HG03457 (cell line): ENCODE data around the gene TMEM222.
"Not testable (repeated sequence)": the region's sequence is repeated elsewhere in the genome, so short reads cannot be mapped to it uniquely, and the experiment has no call there.

Experiments
- ATAC-seq: cut with Tn5 transposase; IDR thresholded peaks from one replicate; pipeline ENCODE4 v1.9.1; 2021; ENCODE audit warnings: moderate number of reproducible peaks; ENCODE audit not compliant: unreplicated experiment

TMEM222 gene, protein sequence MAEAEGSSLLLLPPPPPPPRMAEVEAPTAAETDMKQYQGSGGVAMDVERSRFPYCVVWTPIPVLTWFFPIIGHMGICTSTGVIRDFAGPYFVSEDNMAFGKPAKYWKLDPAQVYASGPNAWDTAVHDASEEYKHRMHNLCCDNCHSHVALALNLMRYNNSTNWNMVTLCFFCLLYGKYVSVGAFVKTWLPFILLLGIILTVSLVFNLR

DNA sequence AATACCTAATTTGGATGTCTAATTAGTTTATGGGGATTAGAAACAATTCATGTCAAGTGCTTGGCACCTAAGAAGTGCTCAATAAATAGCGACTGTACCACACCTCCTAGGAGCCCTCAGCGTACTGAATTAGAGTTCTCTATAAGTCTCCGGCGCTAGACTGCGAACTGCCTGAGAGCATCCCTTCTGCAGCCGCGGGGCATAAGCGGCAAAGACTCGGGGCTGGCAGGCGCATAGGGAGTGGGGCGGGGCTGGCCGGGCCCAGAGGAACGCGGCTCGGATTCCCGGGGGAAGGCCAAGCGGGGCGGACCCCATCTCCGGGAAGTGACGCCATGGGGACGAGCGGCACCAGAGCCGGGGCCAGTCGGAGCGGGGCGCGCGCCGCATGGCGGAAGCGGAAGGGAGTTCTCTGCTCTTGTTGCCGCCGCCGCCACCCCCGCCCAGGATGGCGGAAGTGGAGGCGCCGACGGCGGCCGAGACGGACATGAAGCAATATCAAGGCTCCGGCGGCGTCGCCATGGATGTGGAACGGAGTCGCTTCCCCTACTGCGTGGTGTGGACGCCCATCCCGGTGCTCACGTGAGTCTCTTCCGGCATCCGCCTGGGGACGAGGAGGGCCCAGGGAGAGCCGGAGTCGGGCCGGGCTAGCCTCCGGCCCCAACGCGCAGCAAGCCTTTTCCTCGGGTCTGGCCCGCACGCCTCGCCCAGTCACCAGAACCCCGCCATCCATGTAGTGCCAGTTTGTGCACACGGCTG lies at the start of gene TMEM222:
Gene TMEM222, plus strand, starts transcription at position 351 of the 756 bp plus-strand sequence. Its CDS starts 35 bp downstream, at position 386.
- peak; percentile 73 for ATAC-seq

DNA sequence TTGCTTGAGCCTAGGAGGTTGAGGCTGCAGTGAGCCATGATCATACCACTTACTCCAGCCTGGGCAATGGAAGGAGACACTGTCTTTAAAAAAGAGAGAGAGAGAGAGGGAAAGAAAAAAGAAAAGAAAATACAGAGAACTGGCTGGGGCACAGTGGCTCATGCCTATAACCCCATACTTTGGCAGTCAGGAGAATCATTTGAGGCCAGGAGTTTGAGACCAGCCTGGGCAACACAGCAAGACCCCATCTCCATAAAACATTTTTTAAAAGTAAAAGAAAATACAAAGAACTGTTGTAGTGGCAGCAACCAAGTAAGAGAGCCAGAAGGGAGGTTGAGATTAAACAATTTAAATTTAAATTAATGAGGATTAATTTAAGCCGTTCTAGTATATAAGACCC lies 47.8 kb upstream of the TMEM222 start:
- ATAC-seq, result no peak

DNA sequence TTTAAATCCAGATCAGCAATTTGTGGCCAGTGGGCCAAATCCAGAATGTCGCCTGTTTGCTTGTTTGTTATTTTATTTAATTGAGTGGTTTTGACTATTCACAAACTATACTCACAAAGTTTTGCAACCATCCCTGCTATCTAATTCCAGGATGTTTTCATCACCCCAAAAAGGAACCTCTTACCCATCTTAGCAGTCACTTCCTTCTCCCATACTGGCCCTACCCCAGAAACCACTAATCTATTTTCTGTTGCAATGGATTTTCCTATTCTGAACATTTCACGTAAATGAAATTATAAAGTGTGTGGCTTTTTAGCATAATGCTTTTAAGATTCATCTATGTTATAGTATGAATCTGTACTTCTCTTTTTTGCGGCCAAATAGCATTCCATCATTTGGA lies 46.3 kb upstream of the TMEM222 start:
- ATAC-seq, result no peak

DNA sequence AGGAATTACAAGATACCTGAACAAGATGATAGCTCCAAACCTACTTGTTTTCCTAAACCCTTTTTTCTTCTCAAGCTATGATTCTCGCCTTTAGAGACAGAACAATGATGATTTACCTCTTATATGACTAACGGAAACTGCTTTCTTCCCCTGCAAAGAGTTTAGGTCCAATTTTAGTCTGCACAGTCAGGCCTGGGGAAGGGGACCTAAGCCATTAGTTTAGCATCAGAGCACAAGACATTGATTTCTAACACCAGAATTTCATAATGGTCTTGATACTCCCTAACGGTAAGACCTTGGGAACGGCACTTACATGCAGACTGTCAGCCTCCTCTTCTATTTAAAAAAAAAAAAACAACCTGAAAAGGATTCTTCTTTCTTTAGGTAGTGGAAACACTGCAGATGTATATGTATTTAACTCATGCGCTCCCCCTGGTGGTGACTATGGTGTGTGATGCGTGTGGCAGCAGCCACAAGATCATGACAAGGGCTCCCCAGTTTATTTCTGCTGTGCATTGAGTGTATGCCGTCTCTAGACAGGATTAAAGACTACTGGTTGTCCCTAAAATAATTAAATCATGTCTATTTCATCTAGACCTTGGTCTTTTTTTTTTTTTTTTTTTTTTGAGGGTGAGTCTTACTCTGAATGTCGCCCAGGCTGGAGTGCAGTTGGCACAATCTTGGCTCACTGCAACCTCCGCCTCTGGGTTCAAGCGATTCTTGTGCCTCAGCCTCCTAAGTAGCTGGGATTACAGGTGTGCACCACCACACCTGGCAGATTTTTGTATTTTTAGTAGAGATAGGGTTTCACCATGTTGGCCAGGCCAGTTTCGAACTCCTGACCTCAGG lies 37.3 kb upstream of the TMEM222 start:
- no peak for ATAC-seq

DNA sequence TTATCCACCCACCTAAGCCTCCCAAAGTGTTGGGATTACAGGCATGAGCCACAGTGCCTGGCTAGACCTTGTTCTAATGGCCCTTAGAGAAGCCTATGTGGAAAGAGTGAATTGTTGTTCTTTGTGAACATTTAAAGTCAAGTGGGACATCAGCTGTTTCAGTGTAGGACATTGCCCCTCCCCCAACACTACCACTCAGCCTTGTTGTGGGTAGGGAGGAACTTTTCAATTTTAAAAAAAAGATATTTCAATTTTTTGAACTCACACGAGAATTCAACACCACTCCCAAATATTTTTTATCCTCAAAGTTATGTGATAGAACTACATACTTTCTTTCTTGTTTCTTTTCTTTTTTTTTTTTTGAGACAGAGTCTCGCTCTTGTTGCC lies 36.7 kb upstream of the TMEM222 start:
- ATAC-seq, result no peak

DNA sequence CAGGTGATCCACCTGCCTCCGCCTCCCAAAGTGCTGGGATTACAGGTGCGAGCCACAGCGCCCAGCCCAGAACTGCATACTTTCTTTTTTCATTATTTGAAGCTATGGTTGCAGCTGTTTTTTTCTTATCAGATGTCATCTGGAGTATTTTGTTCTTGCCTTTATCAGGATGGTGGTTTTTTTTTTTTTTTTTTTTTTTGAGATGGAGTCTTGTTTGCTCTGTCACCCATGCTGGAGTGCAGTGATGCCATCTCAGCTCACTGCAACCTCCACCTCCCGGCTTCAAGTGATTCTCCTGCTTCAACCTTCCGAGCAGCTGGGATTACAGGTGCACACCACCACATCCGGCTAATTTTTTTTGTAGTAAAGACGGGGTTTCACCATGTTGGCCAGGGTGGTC lies 36.1 kb upstream of the TMEM222 start:
- ATAC-seq, result not testable (repeated sequence)

DNA sequence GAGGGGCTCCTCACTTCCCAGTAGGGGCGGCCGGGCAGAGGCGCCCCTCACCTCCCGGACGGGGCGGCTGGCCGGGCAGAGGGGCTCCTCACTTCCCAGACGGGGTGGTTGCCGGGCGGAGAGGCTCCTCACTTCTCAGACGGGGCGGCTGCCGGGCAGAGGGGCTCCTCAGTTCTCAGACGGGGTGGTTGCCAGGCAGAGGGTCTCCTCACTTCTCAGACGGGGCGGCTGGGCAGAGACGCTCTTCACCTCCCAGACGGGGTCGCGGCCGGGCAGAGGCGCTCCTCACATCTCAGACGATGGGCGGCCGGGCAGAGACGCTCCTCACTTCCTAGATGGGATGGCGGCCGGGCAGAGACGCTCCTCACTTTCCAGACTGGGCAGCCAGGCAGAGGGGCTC lies 32.8 kb upstream of the TMEM222 start:
- not testable (repeated sequence) for ATAC-seq

DNA sequence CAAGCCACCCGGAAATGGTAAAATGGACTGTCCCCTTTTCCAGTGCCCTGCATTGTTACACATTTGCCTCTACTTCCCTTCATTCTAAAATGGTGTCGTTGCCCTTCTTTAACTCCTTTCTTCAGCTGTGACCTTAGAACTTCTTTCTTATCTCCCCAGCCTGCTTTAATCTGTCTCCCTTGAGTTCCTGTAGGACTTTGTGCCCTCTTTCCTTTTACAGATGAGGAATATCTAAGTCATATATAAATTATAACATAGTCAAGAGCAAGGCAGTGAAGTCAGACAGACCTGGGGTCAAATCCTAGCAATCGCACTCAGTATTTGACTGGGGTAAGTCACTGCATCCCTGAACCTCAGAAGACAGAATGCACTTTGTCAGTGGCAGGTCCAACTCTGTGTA lies 31.4 kb upstream of the TMEM222 start:
- no peak for ATAC-seq

DNA sequence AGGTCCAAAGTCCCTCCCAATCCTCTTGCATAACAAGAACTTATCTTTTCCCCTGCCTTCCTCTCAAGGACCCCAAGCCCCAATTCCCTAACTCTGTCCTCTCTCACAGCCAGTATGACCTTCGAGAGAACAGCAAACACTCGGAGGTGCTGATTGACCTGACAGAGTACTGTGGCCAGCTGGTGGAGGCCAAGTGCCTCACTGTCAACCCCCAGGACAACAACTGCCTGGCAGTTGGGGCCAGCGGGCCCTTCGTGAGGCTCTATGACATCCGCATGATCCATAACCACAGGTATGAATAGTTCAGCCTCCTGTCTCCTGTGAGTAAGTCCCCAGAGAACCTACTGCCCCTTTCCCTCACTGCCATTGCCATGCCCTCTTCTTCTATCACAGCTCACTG lies 29.9 kb upstream of the TMEM222 start:
- ATAC-seq, result no peak

DNA sequence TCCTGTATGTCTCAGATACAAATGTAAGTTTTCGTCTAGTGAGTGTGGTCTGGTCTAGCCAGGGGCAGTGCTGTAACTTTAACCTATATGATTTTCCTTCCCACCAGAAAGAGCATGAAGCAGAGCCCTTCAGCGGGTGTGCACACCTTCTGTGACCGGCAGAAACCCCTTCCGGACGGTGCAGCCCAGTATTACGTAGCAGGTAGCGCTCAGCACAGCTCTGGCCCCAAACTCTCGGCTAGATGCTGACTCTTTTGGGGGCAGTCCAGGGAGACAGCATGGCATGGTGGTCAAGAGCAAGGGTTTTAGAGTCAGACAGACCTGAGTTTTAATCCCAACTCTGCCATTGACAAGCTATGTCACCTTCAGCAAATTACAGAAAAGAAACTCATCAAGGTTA lies 28.0 kb upstream of the TMEM222 start:
- ATAC-seq, result no peak

DNA sequence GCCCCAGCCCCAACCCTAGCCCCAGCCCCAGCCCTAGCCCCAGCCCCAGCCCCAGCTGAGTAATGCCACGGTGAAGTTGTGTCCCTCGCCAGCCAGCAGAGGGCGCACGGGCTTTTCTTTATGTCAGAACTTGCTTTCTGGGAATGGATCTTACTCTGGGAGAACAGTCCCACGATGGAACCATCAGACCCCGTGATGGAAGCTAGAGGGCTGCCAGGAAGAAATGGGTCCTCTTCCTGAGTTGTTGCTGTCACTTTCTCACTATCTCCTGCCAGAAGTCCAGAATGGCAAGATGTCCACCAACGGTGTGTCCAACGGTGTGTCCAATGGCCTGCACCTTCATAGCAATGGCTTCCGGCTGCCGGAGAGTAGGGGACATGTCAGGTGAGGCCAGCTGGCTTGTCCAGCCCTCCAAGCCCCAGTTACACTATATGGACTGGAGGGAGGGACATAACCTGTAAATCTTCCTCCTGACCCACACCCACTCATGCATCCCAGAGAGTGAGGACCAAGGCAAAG lies 25.1 kb upstream of the TMEM222 start:
- ATAC-seq, result no peak

DNA sequence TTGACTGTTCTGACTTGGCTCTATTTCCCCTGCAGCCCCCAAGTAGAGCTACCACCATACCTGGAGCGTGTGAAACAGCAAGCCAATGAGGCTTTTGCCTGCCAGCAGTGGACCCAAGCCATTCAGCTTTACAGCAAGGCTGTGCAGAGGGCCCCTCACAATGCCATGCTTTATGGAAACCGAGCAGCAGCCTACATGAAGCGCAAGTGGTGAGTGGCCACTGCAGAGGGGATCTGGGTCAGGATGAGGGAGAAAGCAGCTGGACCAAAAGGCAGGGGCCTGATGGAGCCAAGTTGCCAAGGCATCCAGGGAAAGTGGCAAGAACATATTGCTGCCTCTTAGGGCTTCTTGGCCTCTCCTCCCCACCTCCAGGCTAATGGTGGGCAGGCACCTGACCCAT lies 24.1 kb upstream of the TMEM222 start:
- no peak for ATAC-seq

DNA sequence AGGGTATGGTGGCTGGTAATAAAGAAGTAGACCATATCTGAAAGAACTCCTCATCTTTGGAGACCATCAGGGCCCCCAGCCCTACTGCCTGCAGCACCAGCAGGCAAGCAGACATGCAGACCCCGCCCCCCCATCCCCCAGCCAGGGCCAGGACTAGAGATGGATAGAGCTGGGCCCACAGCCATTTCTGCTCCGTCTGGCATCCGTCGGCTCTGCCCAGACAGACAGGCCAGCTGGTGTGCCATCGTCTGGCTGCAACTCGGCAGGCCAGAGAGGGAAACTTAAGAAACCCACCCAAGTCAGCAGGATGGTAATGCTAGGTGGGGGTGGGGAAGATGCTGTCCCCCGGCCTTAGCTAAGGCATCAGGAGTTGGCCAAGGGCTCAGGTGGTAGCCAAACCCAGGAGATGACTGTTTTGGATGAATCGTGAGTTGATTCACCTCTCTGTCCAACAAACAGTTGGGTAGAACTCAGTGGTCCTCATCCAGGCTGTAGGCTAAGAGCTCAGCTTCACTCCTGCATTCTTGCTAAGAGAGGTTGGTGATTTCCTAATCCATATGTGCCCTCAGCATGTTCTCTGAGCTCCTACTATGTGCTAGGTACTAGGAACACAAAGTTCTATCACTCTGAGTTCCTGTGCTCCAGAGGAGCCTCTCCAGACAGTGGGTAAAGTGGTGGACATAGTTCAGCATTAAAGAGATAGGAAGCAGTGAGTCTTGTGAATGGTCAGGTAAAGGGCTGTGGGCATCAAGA lies 23.2 kb upstream of the TMEM222 start:
- ATAC-seq, result no peak

DNA sequence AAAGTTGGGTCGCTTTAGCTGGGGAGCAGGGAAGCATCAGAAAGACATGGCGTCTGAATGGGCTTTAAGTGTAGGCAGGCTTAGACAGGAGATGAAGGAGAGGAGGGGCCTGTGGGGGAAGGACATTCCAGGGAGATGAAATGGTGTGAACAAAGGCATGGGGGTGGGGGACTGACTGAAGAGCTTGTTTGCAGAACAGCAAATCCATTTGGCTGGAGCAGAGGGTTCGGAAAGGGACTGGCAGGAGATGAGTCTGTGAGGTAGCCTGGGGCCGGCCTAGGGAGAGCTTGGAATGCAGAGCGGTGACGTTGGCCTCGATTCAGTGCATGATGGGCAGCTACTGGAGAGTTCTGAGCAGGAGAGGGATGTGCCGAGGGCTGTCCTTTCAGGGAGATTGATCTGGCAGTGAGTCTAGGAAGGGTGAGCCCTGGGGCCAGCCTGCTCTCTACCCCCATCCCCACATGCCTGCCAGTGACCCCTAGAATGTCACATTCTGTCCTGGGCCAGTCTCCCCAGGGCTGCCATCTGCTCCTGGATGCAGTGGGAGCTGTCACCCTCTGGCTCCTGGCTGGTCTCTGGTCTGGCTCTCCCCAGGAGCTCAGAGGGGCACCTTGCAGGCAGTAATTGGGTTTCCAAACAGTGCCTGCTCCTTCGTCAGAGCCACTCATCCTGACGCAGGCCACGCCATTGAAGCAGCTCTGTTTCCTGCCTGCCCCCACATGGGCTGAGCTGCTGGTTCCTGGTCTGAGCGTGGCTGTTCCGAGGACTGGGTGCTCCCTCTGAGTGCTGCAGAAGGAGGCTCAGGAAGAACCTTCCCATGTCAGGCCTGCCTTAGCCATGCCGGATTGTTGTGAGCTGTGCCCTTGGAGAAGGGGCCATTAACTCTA lies 22.3 kb upstream of the TMEM222 start:
- no peak for ATAC-seq

DNA sequence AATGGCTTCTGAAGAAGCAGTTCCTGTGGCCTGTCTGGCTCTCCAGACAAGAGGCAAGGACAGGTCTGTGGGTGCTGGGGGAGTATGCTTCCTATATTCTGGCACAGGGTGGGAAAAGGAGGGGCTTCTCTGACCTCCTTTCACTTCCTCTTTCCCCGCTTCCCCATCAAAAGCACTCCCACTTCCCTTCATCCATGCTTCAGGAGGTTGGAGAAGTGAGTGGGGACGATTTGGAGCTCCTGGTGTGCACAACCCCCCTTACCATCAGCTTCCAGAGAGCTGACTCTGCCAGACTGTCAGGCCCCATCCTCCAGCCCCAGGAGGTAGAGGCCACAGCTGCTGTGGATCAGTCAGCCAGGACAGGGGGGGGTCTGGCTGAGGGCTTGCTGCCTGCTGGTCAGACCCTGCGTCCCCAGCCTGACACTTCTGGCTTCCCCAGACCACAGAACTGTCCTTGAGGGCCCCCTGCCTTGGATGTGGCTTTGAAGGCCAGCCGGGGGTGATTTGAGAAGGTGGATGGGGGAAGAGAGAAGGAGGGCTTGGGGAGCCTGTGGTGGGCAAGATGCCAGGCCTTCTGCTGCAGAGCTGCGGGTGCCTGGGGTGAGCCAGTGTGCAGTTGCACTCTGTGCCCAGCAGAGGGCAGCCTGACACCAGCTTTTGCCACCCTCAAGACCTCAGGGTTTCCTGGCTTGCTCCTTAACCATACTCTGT lies 21.5 kb upstream of the TMEM222 start:
- no peak for ATAC-seq

DNA sequence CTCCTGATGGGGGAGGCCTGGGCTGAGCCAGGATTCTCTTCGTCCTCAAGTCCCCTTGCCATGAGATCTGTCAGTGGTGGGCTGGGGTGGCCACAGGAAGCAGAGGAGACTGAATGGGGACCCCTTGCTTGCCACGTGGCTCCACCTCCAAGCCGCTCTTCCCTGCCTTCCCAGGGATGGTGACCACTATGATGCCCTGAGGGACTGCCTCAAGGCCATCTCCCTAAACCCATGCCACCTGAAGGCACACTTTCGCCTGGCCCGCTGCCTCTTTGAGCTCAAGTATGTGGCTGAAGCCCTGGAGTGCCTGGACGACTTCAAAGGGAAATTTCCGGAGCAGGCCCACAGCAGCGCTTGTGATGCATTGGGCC lies 20.9 kb upstream of the TMEM222 start:
- no peak for ATAC-seq

DNA sequence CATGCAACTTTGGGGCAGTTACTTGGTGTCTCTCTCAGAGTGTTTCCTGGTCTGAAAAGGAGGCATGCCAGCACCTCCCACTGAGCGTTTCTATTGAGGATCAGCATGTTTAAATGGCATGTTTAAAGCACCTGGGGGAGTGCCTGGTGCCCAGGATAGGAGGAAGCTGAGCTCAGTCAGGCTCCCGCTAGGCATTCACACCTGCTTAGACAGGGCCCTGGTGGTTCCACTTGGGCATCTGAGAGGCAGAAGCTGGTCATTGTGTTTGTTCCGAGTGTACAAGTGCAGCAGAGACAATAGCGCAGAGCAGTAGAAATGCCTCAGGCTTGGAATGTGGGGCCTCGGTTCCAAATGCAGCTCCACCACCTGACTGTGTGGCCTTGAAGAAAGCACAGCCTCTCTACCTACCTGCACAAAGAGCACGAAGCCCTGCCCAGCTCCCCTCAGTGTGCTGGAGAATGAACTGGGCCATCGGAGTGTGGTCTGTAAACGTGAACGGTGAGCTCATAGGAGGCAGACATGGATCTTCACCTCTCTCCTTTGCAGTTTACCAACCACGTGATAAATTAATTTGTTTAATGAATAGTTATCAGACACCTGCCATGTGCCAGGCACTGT lies 20.3 kb upstream of the TMEM222 start:
- ATAC-seq, result no peak

DNA sequence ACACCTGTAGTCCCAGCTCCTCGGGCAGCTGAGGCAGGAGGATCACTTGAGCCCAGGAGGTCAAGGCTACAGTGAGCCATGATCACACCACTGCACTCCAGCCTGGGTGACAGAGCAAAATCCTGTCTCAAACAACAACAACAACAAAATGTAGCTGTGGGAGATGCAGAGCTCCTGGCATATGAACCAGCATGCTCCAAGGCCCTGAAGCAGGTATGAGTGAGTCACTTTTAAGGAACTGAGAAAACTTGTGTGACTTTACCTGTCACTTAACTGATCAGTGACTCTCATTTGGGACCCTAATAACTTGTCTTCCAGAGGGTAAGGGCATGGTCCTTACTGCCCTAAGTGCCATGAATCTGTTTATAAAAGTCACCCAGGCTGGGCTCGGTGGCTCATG lies 19.4 kb upstream of the TMEM222 start:
- no peak for ATAC-seq

DNA sequence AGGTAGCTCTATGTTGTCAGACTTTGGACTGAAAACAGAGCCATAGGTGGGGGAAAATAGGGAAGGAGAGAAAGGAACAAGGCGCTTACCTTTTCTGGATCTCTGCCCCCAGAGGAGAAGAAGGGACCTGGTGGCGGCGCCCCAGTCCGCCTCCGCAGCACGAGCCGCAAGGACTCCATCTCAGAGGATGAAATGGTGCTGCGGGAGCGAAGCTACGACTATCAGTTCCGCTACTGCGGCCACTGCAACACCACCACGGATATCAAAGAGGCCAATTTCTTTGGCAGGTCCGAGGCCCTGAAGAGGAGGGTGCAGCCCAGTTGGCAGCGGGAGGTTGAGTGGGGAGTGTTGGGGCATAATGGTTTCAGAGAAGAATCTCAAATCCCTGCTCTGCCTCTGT lies 18.5 kb upstream of the TMEM222 start:
- no peak for ATAC-seq
